Uterus (tissue), 4 donors: Measurements from ENCODE around the gene TMEM202. TPM values are rescaled to one million over a fixed set of nuclear protein-coding genes. Genes with fewer than 3 reads are reported as not detected.

Experiments used
- DNase-seq, 2 donors: peaks; one replicate each; pipeline ENCODE4 v3.0.0-alpha.2; 2019 to 2020
- H3K27ac ChIP-seq, 2 donors: fragments of 200-600 bp; sonication (generic); 1 replicate in 1 of 2; 2 replicates in 1 of 2; pipeline ENCODE4 v1.5.1; 2016 to 2018
- H3K27me3 ChIP-seq, 2 donors: fragments of 200-600 bp; sonication (generic); one replicate each; pipeline ENCODE4 v1.5.1; 2018 to 2019; ENCODE audit warnings: control low read depth in 1 of 2
- H3K36me3 ChIP-seq, 2 donors: fragments of 200-600 bp; sonication (generic); one replicate each; pipeline ENCODE4 v1.5.1; 2019; ENCODE audit warnings: control low read depth in 1 of 2
- H3K4me1 ChIP-seq, 2 donors: fragments of 200-600 bp; sonication (generic); one replicate each; pipeline ENCODE4 v1.5.1; 2018 to 2019; ENCODE audit warnings: control low read depth in 1 of 2
- H3K4me3 ChIP-seq, 2 donors: fragments of 200-600 bp; sonication (generic); 1 replicate in 1 of 2; 2 replicates in 1 of 2; pipeline ENCODE4 v1.5.1; 2018 to 2019; ENCODE audit warnings: mild to moderate bottlenecking in 1 of 2
- H3K9me3 ChIP-seq, 2 donors: fragments of 200-600 bp; sonication (generic); one replicate each; pipeline ENCODE4 v1.5.1; 2019; ENCODE audit warnings: control low read depth in 1 of 2
- POLR2A ChIP-seq, 2 donors: fragments of 450-650 bp; IDR thresholded peaks; one replicate each; pipeline ENCODE4 v1.6.1; 2016; ENCODE audit warnings: antibody characterized with exemption in 2 of 2, mild to moderate bottlenecking in 1 of 2, moderate library complexity in 1 of 2
- intact Hi-C: fragments of 100-400 bp; cut with DNase I; formaldehyde crosslinking; loops from one replicate; pipeline ENCODE4 v1.15.1; 2023; ENCODE audit warnings: low total_unique reads
- total RNA-seq, 4 donors: library from RNA; depleted of rRNA in 3 of 4; stranded (reverse); fragments of >200 nt in 3 of 4; gene quantifications; one replicate each; pipeline versions ENCODE4 v1.1.0 to v1.2.4, GENCODE V29; 2014 to 2023
- TF ChIP-seq, protein P1 (sequence below), 4 experiments: fragments of 200-600 bp in 2 of 4; fragments of 450-650 bp in 2 of 4; sonication (generic) in 2 of 4; IDR thresholded peaks; one replicate each; pipeline ENCODE4 v1.5.1; 2016 to 2019; ENCODE audit warnings: antibody characterized with exemption in 4 of 4, mild to moderate bottlenecking in 2 of 4, moderate library complexity in 1 of 4
- donor health status: DM: yes; HTN: yes; CAD: no.

TMEM202 gene
- total RNA-seq, 4 donors from 2014 or later: not detected

DNA sequence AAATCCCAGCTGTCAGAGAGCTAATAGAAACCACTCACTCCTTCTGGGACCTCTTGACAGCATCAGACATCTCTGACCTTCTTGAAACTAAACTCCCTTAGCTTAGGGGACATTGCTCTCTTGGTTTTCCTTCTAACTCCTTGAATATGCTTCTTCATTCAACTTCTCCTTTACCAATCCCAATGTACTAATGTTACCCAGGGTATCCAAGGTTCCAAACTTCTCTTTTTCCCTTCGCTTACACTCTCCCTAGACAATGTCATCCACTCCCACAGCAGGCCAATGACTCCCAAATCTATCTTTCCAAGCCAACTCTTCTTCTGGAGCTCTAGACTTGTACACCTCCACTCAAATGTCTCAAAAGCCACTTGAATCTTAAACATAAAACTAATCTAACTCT is 36.9 kb upstream of the TMEM202 start:
- Histone ChIP-seq H3K4me1 (peaks cover 0 to 11% of the 10 kb centered on the region in 2 donors), H3K36me3 (no peaks in the 10 kb centered on the region), H3K9me3 (no peaks in the 10 kb centered on the region), H3K27me3 (no peaks in the 10 kb centered on the region), H3K4me3 (no peak overlapping the region), H3K27ac (no peak overlapping the region)
- DNase-seq: no peak
- intact Hi-C loops: no loop called here
- no peak for TF ChIP-seq POLR2A (IDR thresholded peaks at IDR 0.05)
- TF ChIP-seq, protein P1, sequence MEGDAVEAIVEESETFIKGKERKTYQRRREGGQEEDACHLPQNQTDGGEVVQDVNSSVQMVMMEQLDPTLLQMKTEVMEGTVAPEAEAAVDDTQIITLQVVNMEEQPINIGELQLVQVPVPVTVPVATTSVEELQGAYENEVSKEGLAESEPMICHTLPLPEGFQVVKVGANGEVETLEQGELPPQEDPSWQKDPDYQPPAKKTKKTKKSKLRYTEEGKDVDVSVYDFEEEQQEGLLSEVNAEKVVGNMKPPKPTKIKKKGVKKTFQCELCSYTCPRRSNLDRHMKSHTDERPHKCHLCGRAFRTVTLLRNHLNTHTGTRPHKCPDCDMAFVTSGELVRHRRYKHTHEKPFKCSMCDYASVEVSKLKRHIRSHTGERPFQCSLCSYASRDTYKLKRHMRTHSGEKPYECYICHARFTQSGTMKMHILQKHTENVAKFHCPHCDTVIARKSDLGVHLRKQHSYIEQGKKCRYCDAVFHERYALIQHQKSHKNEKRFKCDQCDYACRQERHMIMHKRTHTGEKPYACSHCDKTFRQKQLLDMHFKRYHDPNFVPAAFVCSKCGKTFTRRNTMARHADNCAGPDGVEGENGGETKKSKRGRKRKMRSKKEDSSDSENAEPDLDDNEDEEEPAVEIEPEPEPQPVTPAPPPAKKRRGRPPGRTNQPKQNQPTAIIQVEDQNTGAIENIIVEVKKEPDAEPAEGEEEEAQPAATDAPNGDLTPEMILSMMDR (IDR thresholded peaks at IDR 0.05): no peak

DNA sequence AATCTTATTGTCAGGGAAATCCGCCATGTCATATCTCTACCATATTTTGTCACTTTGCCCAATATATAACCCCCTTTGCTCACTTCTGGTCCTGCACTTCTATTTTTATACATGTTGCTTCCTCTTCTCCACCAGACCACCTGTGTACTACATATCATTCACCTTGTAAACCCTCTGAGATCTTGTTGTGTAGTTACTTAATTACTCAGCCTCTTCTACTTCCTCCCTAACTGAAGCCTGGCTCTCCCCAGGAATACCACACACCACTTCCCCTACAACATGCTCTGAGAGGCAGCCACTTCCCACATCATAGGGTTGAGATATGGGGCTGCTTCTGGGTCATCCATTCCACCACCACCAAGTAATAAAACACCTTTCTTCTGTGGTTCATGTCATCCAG is 32.3 kb upstream of the TMEM202 start:
- no peak for DNase-seq
- no peak for TF ChIP-seq POLR2A (IDR thresholded peaks at IDR 0.05)
- TF ChIP-seq, protein P1 (IDR thresholded peaks at IDR 0.05): no peak
- Histone ChIP-seq H3K4me3 (no peak overlapping the region), H3K36me3 (no peaks in the 10 kb centered on the region), H3K27me3 (no peaks in the 10 kb centered on the region), H3K9me3 (no peaks in the 10 kb centered on the region), H3K4me1 (no peaks in the 10 kb centered on the region), H3K27ac (no peak overlapping the region)
- intact Hi-C loops: no loop called here

DNA sequence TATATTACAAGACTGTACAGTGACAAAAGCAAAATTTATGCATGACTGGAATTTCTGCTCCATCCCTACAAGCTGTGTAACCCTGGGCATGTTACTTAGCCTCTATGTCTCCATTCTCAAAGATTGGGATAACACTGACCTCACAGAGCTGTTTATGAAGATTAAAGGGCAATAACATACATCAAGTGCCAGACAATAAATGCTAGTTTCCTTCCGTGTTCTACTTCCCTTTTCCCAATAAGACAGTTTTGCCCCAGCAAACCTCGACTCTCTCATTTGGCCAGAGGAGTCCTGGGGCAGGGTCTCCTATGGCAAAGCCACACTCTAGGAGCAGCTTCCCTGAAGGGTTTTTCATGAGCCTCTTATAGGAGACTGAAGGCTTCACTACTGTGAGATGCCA is 29.8 kb upstream of the TMEM202 start:
- DNase-seq: no peak
- Histone ChIP-seq H3K27me3 (no peaks in the 10 kb centered on the region), H3K27ac (no peak overlapping the region), H3K4me1 (peaks cover 0 to 6% of the 10 kb centered on the region in 2 donors), H3K9me3 (no peaks in the 10 kb centered on the region), H3K36me3 (no peaks in the 10 kb centered on the region), H3K4me3 (no peak overlapping the region)
- intact Hi-C loops: no loop called here
- TF ChIP-seq, protein P1 (IDR thresholded peaks at IDR 0.05): no peak
- no peak for TF ChIP-seq POLR2A (IDR thresholded peaks at IDR 0.05)

DNA sequence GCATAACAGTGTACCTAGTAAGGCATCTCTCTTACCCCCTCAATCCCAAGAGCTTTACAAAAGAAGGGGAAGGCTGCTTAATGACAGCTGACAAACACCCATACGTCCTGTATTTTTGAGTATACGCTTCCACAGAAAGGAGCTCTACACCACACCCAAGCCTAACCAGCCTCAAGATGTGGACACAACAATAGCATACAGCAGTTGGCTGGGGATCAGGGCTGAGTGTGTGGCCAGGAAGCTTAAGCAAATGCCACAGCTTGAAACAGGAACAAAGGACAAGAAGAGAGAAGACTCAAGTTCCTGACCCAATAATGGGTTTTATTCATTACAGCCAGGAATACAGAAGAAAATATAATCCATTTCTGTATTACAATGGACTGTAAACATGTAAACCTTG is 29.2 kb upstream of the TMEM202 start:
- H3K36me3 ChIP-seq: no peaks in the 10 kb centered on the region
- DNase-seq: no peak
- H3K27me3 ChIP-seq: no peaks in the 10 kb centered on the region
- peaks cover 0 to 6% of the 10 kb centered on the region in 2 donors for H3K4me1 ChIP-seq
- H3K27ac ChIP-seq: no peak overlapping the region
- H3K9me3 ChIP-seq: no peaks in the 10 kb centered on the region
- intact Hi-C loops: no loop called here
- no peak for TF ChIP-seq POLR2A (IDR thresholded peaks at IDR 0.05)
- TF ChIP-seq, protein P1 (IDR thresholded peaks at IDR 0.05): no peak
- H3K4me3 ChIP-seq: no peak overlapping the region

DNA sequence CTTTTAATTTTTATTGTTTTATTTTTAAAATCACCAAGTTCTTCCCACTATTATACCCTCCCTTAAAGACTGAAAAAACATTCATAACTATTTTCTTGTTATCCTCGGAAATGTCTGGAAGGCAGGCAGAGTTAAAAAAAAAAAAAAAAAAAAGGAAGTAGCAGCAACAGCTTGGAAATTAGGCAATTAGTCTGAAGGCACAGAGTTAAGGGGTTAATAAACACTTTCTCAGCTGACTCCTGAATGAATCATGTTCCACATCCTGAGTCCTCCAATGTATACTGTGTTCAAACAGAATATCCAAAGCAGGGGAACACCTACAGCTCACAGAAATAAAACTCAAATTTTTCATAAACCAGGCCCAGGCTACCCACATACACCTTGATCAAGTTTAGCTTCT is 28.1 kb upstream of the TMEM202 start:
- no peaks in the 10 kb centered on the region for H3K36me3 ChIP-seq
- H3K4me3 ChIP-seq: no peak overlapping the region
- peaks cover 0 to 6% of the 10 kb centered on the region in 2 donors for H3K4me1 ChIP-seq
- TF ChIP-seq POLR2A (IDR thresholded peaks at IDR 0.05): no peak
- TF ChIP-seq, protein P1 (IDR thresholded peaks at IDR 0.05): no peak
- no peaks in the 10 kb centered on the region for H3K9me3 ChIP-seq
- no peaks in the 10 kb centered on the region for H3K27me3 ChIP-seq
- H3K27ac ChIP-seq: no peak overlapping the region
- intact Hi-C loops: no loop called here
- DNase-seq: no peak
